ENCODE results near the gene OXCT1. TPM values are rescaled to one million over a fixed set of nuclear protein-coding genes. Genes with fewer than 3 reads are reported as not detected.

The OXCT1 gene
- total RNA-seq, 1 experiment from 2014 or later: 20.6 TPM

DNA sequence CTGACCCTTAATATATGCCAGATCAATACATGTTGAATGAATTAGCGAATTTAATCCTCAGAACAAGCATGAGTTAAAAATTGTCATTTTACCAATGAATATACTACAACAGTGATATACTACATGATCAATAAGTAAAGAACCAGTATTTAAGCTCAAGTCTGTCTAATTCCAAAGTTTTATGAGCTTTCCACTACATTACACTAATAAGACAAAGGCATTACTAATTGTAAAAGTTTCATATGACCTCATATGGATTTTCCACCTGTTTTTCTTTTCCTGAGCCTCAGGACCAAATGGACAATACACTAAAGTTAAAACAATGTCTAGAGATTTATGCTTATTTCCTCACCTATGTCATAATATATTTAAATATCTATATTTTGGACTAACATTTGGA is 80.8 kb downstream of the OXCT1 start:
- Mint-ChIP-seq H3K4me1 (peaks cover 31% of the 10 kb centered on the region), H3K4me3 (no peak overlapping the region), H3K27ac (no peak overlapping the region), H3K9me3 (no peaks in the 10 kb centered on the region), H3K27me3 (ENCODE audit: low read depth) (no peaks in the 10 kb centered on the region), H3K36me3 (no peaks in the 10 kb centered on the region)
- ChIA-PET POLR2A (no interaction called here), CTCF (no interaction called here)
- no peak for TF ChIP-seq ZNF138 (CRISPR knock-in tag; conservative IDR thresholded peaks at IDR 0.05)
- no peak for TF ChIP-seq GTF2I (CRISPR knock-in tag; conservative IDR thresholded peaks at IDR 0.05)
- no peak for TF ChIP-seq SOX15 (CRISPR knock-in tag; IDR thresholded peaks at IDR 0.05)
- TF ChIP-seq, protein P1, sequence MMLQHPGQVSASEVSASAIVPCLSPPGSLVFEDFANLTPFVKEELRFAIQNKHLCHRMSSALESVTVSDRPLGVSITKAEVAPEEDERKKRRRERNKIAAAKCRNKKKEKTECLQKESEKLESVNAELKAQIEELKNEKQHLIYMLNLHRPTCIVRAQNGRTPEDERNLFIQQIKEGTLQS (CRISPR knock-in tag; conservative IDR thresholded peaks at IDR 0.05): no peak
- TF ChIP-seq, protein P2, sequence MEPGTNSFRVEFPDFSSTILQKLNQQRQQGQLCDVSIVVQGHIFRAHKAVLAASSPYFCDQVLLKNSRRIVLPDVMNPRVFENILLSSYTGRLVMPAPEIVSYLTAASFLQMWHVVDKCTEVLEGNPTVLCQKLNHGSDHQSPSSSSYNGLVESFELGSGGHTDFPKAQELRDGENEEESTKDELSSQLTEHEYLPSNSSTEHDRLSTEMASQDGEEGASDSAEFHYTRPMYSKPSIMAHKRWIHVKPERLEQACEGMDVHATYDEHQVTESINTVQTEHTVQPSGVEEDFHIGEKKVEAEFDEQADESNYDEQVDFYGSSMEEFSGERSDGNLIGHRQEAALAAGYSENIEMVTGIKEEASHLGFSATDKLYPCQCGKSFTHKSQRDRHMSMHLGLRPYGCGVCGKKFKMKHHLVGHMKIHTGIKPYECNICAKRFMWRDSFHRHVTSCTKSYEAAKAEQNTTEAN (CRISPR knock-in tag; IDR thresholded peaks at IDR 0.05): no peak
- TF ChIP-seq ZNF423 (CRISPR knock-in tag; IDR thresholded peaks at IDR 0.05): no peak
- TF ChIP-seq, protein P3, sequence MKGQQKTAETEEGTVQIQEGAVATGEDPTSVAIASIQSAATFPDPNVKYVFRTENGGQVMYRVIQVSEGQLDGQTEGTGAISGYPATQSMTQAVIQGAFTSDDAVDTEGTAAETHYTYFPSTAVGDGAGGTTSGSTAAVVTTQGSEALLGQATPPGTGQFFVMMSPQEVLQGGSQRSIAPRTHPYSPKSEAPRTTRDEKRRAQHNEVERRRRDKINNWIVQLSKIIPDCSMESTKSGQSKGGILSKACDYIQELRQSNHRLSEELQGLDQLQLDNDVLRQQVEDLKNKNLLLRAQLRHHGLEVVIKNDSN (CRISPR knock-in tag; IDR thresholded peaks at IDR 0.05): no peak
- TF ChIP-seq, protein P4, sequence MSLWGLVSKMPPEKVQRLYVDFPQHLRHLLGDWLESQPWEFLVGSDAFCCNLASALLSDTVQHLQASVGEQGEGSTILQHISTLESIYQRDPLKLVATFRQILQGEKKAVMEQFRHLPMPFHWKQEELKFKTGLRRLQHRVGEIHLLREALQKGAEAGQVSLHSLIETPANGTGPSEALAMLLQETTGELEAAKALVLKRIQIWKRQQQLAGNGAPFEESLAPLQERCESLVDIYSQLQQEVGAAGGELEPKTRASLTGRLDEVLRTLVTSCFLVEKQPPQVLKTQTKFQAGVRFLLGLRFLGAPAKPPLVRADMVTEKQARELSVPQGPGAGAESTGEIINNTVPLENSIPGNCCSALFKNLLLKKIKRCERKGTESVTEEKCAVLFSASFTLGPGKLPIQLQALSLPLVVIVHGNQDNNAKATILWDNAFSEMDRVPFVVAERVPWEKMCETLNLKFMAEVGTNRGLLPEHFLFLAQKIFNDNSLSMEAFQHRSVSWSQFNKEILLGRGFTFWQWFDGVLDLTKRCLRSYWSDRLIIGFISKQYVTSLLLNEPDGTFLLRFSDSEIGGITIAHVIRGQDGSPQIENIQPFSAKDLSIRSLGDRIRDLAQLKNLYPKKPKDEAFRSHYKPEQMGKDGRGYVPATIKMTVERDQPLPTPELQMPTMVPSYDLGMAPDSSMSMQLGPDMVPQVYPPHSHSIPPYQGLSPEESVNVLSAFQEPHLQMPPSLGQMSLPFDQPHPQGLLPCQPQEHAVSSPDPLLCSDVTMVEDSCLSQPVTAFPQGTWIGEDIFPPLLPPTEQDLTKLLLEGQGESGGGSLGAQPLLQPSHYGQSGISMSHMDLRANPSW (CRISPR knock-in tag; conservative IDR thresholded peaks at IDR 0.05; ENCODE audit: low read depth): no peak
- TF ChIP-seq, protein P5, sequence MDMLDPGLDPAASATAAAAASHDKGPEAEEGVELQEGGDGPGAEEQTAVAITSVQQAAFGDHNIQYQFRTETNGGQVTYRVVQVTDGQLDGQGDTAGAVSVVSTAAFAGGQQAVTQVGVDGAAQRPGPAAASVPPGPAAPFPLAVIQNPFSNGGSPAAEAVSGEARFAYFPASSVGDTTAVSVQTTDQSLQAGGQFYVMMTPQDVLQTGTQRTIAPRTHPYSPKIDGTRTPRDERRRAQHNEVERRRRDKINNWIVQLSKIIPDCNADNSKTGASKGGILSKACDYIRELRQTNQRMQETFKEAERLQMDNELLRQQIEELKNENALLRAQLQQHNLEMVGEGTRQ (CRISPR knock-in tag; IDR thresholded peaks at IDR 0.05): no peak
- TF ChIP-seq HMGA2 (CRISPR knock-in tag; IDR thresholded peaks at IDR 0.05): no peak
- no peak for TF ChIP-seq GABPB1 (CRISPR knock-in tag; IDR thresholded peaks at IDR 0.05)
- TF ChIP-seq, protein P6, sequence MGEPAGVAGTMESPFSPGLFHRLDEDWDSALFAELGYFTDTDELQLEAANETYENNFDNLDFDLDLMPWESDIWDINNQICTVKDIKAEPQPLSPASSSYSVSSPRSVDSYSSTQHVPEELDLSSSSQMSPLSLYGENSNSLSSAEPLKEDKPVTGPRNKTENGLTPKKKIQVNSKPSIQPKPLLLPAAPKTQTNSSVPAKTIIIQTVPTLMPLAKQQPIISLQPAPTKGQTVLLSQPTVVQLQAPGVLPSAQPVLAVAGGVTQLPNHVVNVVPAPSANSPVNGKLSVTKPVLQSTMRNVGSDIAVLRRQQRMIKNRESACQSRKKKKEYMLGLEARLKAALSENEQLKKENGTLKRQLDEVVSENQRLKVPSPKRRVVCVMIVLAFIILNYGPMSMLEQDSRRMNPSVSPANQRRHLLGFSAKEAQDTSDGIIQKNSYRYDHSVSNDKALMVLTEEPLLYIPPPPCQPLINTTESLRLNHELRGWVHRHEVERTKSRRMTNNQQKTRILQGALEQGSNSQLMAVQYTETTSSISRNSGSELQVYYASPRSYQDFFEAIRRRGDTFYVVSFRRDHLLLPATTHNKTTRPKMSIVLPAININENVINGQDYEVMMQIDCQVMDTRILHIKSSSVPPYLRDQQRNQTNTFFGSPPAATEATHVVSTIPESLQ (CRISPR knock-in tag; IDR thresholded peaks at IDR 0.05): no peak
- no peak for TF ChIP-seq NR1H2 (CRISPR knock-in tag; IDR thresholded peaks at IDR 0.05)
- no peak for TF ChIP-seq GRHL2 (CRISPR knock-in tag; IDR thresholded peaks at IDR 0.05; ENCODE audit: insufficient replicate concordance, severe bottlenecking)
- no peak for TF ChIP-seq ETV6 (CRISPR knock-in tag; IDR thresholded peaks at IDR 0.05)
- no peak for TF ChIP-seq JUN (CRISPR knock-in tag; IDR thresholded peaks at IDR 0.05)
- TF ChIP-seq, protein P7, sequence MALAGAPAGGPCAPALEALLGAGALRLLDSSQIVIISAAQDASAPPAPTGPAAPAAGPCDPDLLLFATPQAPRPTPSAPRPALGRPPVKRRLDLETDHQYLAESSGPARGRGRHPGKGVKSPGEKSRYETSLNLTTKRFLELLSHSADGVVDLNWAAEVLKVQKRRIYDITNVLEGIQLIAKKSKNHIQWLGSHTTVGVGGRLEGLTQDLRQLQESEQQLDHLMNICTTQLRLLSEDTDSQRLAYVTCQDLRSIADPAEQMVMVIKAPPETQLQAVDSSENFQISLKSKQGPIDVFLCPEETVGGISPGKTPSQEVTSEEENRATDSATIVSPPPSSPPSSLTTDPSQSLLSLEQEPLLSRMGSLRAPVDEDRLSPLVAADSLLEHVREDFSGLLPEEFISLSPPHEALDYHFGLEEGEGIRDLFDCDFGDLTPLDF (CRISPR knock-in tag; IDR thresholded peaks at IDR 0.05): no peak
- TF ChIP-seq JAZF1 (CRISPR knock-in tag; IDR thresholded peaks at IDR 0.05): no peak
- ATAC-seq (no peak), DNase-seq (ENCODE audit: low spot score) (no peak)

All from WTC11 (cell line).